Keratinocyte (primary cell): ENCODE data around the gene ZBTB49.

Experiments
- CTCF ChIP-seq, 3 experiments: IDR thresholded peaks in 1 of 3; conservative IDR thresholded peaks in 1 of 3; optimal IDR thresholded peaks in 1 of 3; 2 replicates in 2 of 3; 3 replicates in 1 of 3; pipeline versions ENCODE3 to v1.5.1; 2011; ENCODE audit warnings: low read length in 3 of 3, mild to moderate bottlenecking in 3 of 3, moderate library complexity in 2 of 3, control low read depth in 1 of 3, inconsistent platforms in 1 of 3; ENCODE audit not compliant: insufficient read depth in 2 of 3; ENCODE audit errors: extremely low read depth in 1 of 3
- EZH2 ChIP-seq: IDR thresholded peaks from one replicate; pipeline ENCODE4 v1.6.1; 2012; ENCODE audit warnings: inconsistent platforms, mild to moderate bottlenecking, low read length, moderate library complexity

- TF ChIP-seq CTCF (optimal IDR thresholded peaks at IDR 0.05 in 1 of 3, IDR thresholded peaks at IDR 0.05 in 1 of 3, conservative IDR thresholded peaks at IDR 0.05 in 1 of 3; ENCODE audit: extremely low read depth in 1 of 3, insufficient read depth in 2 of 3, low read length in 3 of 3) (no peak), EZH2 (no peak)
These were observed 78.9 kb downstream of the ZBTB49 start for GRCh38 chr4:4368809-4369580.
